ENCODE measurements around the gene KL.

The KL gene

GRCh38 chr13:33111414-33112110 lies 95.3 kb downstream of the KL start:
- H3K4me3 ChIP-seq (ENCODE audit: low read depth, low read length) = no peak overlapping the region
- no peak overlapping the region for H3K27ac ChIP-seq
- H3K36me3 ChIP-seq = no peaks in the 10 kb centered on the region
- no peaks in the 10 kb centered on the region for H3K27me3 ChIP-seq (ENCODE audit: insufficient read depth, low read depth, severe bottlenecking)
- no peak for TF ChIP-seq CTCF (IDR thresholded peaks at IDR 0.05; ENCODE audit: low read depth, low read length)
- no peak for DNase-seq
- H3K9me3 ChIP-seq (ENCODE audit: severe bottlenecking) = no peaks in the 10 kb centered on the region

- Histone ChIP-seq H3K9me3 (ENCODE audit: severe bottlenecking) (no peaks in the 10 kb centered on the region), H3K27ac (no peak overlapping the region), H3K4me3 (ENCODE audit: low read depth, low read length) (no peak overlapping the region), H3K36me3 (no peaks in the 10 kb centered on the region), H3K27me3 (ENCODE audit: insufficient read depth, low read depth, severe bottlenecking) (no peaks in the 10 kb centered on the region)
- no peak for DNase-seq
- no peak for TF ChIP-seq CTCF (IDR thresholded peaks at IDR 0.05; ENCODE audit: low read depth, low read length)
Measured at GRCh38 chr13:33112766-33113165, 96.5 kb downstream of the KL start.

GRCh38 chr13:33114146-33114545 lies 97.9 kb downstream of the KL start:
- Histone ChIP-seq H3K27ac (no peak overlapping the region), H3K27me3 (ENCODE audit: insufficient read depth, low read depth, severe bottlenecking) (no peaks in the 10 kb centered on the region), H3K4me3 (ENCODE audit: low read depth, low read length) (no peak overlapping the region), H3K9me3 (ENCODE audit: severe bottlenecking) (no peaks in the 10 kb centered on the region), H3K36me3 (no peaks in the 10 kb centered on the region)
- TF ChIP-seq CTCF (IDR thresholded peaks at IDR 0.05; ENCODE audit: low read depth, low read length) = no peak
- no peak for DNase-seq

- TF ChIP-seq CTCF (IDR thresholded peaks at IDR 0.05; ENCODE audit: low read depth, low read length) = no peak
- no peak for DNase-seq
Measured at GRCh38 chr13:33115274-33115673, 99.1 kb downstream of the KL start.

More at GRCh38 chr13:33115274-33115673, 99.1 kb downstream of the KL start:
- H3K27me3 ChIP-seq (ENCODE audit: insufficient read depth, low read depth, severe bottlenecking) = no peaks in the 10 kb centered on the region
- H3K4me3 ChIP-seq (ENCODE audit: low read depth, low read length) = no peak overlapping the region
- no peaks in the 10 kb centered on the region for H3K9me3 ChIP-seq (ENCODE audit: severe bottlenecking)
- H3K36me3 ChIP-seq = no peaks in the 10 kb centered on the region
- H3K27ac ChIP-seq = no peak overlapping the region

Data from WERI-Rb-1 (cell line).